Stimulated activated CD4-positive, alpha-beta T cell treated with anti-CD3 and anti-CD28 coated beads, Interleukin-4, amount 100 ng/mL, for 1 hour (primary cell): ENCODE measurements around the gene HTR7.
"Not testable (repeated sequence)": the region's sequence is repeated elsewhere in the genome, so short reads cannot be mapped to it uniquely, and the experiment has no call there.

Source experiments
- DNase-seq: peaks from one replicate; pipeline ENCODE4 v3.0.0-alpha.2; 2020

HTR7 gene

DNA sequence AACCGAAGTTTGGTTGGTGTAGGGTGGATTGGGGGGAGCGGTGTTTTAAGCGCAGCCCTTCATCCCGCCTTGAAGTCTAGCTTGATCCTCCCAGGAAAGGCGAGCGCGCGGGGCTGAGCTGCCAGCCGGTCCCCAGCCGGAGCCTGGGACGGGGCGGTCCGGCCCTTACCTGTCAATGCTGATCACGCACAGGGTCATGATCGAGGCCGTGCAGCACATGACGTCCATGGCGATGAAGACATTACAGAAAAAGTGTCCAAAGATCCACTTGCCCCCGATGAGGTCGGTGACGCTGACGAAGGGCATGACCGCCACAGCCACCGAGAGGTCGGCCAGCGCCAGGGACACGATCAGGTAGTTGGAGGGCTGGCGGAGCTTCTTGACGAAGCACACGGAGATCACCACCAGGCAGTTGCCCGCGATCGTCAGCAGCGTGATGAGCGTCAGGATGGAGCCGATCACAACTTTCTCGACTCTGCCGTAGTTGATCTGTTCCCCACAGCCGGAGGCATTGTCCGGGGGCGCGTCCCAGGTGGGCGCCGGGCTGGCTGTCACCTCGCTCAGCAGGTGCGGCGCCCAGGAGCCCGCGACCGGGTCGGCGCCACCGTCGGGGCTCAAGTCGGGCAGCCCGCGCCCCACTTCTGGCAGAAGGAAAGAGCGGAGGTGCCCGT lies 740 bp downstream of the HTR7 start:
- DNase-seq: no peak

DNA sequence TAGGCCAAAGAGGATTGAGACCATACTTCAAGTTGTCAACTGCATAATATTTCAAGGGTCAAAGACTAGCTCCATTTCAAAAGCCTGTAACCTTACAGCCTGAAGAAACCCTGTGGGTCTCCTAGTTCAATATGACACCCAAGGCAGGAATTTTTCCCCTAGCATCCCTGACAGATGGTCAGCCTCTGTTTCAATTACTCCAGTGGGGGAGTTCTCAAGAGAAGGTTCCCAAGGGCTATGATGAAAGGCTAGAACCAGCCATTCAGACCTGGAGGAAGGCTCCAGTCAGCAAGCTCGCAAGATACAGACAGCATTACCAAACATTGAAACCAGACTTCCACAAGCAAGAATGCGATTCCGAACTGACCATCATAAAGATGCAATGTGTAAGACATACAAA lies 1.6 kb downstream of the HTR7 start:
- no peak for DNase-seq

DNA sequence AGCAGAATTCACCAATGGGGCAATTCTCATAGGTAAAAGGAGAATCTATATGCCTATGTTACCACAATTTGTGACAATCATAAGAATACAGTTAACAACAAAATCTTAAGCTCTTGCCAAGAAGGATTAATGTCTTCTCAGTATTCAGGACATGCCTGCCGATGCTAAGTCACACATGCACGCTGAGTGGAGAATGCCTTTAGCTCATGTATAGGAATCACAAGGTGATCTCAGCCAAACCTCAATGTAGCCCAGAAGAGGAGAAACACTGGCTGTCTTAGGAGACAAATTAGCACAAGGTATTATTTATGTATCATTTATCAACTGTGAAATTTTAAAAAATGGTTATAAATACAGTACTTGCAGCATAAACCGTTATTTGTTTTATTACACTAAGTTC lies 2.7 kb downstream of the HTR7 start:
- DNase-seq: no peak

DNA sequence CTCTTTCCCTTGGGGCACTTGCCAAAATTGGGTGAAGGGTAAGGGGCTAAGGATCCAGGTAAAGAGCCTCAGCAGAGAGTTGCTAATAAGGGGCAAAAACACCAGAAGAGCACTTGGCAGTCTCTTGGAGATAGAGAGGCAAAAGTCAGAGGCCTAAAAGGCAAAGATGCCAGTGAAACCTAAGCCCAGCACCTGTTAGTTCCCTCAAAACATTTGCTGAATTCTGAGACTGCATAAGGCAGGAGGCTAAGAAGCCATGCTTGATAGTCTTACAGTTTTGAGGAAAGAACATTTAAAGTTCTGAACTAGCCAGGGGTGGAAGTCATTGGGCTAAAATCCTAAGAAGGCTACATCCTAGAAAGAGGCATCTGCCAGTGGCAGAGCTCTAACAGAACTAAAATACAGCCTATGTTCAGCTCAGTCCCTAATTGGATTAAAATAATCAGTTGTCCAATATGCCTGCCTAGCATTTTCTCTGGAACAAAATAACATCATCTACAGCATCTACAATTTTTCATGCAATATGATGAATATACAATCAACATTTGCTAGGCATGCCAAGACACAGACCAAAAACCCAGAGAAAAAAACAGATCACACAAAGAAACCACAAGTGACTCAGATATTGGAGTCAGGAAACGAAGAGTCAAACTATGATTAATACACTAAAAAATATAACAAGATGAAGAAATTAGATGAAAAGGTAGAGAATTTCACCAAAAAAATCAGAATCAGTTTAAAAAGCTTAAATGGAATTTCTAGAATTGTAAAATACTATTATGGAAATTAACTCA lies 7.7 kb downstream of the HTR7 start:
- DNase-seq: no peak

DNA sequence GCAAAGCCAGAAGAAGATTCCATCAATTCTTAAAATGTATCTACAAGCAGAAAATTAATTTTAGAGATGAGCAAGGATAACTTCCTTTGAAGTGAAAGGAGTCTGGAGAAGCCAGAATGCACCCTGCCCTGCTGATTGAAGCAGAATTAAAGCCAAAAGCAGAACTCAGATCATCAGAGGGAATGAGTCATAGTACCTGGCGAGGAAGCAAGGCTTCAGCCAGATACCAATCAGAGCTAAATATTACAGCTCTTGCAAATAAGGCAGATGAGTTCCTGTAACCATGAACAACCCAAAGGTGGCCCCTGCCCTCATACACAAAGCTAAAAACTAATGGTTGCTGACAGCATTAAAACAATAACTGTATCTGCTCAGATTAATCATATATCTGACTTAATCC lies 10.4 kb downstream of the HTR7 start:
- no peak for DNase-seq

DNA sequence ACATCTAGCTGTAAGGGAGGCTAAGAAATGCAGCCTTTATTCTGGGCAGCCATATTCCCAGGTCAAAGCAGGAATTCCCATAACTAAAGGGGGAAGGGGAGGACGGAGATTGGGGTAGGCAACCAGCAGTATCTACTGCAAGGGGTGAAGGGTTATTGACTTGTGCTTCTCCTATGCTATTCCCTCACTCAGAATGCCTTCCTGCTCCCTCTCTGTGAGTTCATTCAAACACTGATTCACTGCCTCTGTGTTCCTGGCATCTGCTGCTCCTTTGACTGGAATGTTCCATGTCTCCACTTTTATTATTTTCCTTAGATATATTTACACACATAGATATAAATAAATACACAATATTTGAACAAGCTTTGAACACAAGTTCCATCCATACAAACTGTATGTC lies 11.1 kb downstream of the HTR7 start:
- DNase-seq: no peak

DNA sequence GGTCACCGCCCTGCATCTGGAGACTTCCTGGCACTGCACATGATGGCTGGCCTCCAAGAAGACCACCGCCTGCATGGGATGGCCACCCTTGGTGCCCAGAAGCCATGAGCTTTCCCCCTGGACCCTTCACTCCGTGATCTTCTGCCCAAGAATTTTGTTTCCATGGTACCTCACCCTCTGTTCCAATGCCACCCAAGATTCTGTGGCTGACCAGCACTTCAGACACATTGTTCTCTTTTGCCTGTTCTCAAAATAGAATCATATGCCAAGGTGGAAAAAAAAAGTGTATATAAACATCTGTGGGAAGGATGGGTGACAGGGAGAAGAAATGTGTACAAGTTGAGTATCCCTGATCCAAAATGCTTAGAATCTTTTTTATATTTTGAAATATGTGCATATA lies 12.1 kb downstream of the HTR7 start:
- no peak for DNase-seq

DNA sequence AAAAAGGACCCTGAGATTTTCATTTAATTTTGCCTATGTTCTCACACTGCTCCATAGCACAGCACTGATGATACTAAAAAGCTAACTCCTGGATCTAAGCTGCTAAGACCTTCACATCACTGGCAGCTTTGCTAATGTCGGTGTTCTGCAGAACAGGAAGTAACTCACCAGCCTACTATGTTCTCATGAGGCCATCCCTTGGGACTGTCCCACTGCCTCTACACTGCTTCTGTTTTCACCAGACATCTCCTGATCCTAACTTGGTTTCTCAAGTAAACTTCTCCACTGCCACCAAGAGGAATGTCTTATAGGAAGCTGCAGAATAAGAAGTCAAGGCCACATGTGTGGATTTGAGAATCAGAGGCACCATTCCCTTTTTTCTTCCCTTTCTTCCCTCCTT lies 15.1 kb downstream of the HTR7 start:
- DNase-seq: no peak

DNA sequence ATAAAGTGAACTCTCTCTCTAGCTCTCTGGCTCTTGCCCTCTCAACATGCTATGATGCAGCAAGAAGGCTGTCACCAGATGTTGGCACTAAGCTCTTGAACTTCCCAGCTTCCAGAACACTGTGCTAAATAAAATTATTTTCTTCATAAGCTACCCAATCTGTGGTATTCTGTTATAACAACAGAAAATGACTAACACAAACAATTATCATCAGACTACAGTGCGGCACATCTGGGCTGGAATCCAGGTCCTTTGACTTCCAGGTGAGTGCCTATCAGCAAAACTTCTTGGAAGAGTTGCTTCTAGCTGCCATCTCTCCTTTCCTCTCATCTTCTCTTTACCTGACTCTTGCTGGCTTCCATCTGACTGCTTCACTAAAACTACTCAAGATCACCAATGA lies 20.4 kb downstream of the HTR7 start:
- DNase-seq: no peak

DNA sequence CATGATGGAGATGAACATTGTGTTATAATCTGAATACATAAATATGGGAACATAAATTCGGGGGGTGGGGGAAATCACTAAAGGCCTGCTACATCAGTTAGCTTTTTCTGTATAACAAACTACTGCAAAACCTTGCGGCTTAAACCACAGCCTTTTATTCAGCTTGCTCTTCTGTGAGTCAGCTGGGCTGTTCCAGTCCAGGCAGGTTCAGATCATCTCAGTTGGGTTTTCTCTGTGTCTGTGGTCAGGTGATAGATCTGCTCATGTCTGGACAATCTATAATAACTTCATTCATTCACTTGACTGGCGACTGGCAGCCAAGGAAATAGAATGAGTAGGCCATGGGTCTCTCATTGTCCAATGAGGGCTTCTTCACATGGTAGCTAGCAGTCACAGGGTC lies 23.5 kb downstream of the HTR7 start:
- no peak for DNase-seq

DNA sequence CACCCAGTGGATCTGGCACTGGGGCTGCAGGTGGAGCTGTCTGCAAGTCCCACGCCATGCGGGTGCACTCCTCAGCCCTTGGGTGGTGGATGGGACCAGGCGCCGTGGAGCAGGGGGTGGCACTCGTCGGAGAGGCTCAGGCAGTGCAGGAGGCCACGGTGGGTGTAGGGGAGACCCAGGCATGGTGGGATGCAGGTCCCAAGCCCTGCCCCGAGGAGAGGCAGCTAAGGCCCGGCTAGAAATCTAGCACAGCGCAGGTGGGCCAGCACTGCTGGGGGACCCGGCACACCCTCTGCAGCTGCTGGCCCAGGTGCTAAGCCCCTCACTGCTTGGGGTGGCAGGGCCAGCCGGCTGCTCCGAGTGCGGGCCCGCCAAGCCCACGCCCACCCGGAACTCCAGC lies 25.7 kb downstream of the HTR7 start:
- no peak for DNase-seq

DNA sequence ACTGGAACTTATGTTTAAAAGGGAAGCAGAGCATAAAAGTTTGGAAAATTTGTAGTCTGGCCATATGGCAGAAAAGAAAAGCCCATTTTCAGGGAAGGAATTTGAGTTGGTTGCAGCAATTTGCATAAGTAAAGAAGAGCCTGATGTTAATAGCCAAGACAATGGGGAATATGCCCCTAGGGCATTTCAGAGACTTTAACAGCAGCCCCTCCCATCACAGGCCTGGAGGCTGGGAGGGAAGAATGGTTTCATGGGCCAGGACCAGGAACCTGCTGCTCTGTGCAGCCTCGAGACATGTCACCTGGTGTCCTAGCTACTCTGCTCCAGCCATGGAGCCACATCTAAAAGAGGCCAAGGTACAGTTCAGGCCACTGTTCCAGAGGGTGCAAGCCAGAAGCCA lies 35.3 kb downstream of the HTR7 start:
- no peak for DNase-seq

DNA sequence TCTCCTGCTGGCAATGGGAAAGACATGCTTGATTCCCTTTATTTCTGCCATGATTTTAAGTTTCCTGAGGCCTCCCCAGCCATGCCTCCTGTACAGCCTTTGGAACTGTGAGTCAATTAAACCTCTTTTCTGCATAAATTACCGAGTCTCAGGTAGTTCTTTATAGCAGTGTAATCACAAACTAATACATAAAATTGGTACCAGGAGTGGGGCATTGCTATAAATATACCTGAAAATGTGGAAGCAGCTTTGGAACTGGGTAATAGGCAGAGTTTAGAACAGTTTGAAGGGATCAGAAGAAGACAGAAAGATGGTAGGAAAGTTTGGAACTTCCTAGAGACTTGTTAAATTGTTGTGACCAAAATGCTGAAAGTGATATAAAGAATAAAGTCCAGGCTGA lies 36.0 kb downstream of the HTR7 start:
- not testable (repeated sequence) for DNase-seq

DNA sequence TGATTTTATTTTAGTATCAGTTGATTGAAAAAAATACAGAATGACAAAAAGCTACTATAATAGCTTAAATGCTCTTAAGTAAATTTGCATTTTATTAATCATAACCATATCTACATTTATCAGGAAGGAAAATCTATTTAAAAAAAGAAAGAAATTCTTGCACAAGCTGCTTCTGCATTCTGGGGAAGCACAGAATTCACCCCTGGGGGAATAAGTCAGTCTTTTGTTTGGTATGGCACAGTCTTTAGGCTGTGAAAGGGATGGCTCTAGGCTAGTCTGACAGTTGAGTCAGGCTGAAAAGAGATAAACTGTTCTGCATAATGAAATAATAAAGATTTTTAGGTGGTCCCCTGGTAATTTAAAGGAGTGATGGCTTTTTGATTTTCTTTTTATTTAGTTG lies 37.9 kb downstream of the HTR7 start:
- no peak for DNase-seq

DNA sequence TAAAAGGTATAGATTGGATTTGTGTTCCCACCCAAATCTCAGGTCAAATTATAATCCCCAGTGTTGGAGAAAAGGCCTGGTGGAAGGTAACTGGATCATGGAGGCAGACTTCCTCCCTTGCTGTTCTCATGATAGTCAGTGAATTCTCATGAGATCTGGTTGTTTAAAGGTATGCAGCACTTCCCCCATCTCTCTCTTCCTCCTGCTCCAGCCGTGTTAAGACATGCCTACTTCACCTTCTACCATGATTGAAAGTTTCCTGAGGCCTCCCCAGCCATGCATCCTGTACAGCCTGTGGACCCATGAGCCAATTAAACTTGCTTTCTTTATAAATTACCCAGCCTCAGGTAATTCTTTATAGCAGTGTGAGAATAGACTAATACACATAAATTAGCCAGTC lies 39.1 kb downstream of the HTR7 start:
- no peak for DNase-seq

DNA sequence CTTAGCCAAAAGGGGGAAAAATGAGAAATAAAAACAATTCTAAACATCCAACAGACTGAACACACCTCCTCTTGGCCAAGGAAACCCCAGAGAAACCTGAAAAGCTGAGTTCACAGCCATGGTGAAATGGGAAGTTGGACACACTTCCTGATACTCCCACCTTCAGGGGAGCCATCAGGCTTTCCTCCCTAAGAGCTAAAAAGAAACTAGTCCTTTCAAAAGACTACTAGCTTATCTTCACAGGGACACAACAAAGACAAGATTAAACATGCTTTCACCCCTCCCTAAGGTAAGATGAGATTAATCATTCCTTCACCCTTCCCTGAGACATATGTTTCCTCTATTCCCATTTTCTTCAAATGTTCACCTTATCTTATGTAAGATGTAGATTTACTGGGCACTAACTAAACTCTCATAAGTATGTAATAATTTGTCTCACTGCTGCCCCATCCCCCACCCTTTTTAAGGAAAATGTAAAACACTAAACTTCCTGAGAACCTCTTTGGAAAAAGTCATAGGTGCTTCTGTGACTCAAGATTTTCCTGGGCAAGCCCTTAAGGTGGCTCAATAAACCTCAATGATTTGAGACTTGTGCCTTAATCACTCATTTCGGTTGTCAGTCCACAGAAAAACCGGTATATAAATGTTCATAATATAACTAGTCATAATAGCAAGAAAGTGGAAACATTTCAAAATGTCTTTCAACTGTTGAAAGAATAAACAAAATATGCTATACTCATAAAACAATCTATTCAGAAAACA lies 40.5 kb downstream of the HTR7 start:
- DNase-seq: no peak

DNA sequence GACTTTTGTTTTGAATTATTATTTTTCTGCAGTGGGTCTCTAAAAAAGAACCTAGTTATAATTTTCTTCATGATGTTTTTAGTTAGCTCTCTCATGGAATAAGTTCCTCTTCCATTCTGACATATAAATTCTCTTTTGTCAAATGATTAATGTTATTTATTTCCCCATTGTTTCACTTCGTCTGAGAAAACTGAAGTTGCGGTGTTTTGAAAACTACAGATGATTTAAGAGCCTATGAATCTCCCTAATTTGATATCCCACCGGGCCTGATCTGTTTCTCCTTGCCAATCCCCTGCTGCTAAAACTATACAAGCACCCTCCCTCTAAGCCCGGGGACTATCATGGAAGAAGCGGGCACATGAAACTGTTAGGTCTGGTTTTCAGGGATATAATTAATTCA lies 41.4 kb downstream of the HTR7 start:
- DNase-seq: no peak

DNA sequence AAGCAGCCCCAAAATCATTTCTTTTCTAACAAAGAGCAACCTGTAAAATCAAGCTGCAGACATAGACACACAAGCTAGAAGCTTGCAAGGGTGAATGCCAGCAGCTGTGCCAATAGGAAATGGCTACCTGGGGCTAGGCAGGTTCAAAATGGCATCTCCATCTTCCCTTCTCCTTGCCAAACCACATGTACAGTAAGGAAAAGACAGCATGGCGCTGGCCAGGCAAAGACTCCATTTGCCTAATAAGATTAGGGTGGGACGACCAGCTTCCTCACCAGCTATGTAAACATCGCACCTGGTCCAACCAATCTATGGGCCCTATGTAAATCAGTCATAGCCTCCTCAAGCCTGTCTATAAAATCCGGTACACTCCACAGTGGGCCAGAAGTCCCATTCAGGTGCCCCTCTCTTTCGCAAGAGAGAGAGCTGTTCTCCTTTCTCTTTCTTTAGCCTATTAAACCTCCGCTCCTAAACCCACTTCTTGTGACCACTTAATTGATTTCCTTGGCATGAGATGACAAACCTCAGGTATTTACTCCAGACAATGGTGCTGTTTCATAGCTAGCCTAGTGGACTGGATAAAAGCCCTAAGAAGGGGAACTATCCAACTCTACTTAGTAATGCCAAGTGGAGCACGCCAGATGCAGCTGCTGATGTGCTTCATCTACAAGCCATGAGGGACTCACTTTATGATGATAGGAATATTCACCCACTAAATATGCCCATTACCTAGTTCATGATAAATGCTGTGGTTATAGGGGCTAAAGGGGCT lies 44.1 kb downstream of the HTR7 start:
- DNase-seq: no peak

DNA sequence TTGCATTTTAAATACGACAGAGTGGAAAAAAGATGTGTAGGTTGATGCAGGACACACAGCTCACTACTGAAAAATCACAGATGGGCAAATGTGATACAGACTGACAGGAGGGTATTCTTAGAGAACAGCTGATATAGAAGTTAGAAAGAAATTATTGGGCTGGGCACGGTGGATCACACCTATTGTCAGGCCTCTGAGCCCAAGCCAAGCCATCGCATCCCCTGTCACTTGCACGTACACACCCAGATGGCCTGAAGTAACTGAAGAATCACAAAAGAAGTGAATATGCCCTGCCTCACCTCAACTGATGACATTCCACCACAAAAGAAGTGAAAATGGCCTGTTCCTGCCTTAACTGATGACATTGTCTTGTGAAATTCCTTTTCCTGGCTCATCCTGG lies 50.7 kb downstream of the HTR7 start:
- not testable (repeated sequence) for DNase-seq

DNA sequence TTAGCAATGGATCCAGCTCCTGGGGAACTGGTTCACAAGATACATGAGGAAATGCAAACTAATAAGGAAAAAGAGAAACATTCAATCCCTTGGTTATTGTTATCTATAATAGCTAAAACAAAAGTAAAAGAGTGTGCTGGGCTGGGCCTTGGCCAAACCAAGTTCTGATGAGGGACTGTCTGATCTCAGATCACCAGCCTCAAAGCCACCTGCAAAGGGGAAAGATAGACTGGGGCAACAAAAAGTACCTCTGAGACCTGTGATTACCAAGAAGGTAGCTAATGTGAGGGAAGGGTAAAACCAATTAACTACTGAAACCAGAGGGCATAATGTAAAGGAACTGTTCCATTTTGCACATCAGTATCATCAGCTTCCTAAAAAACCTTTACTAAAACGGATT lies 51.2 kb downstream of the HTR7 start:
- DNase-seq: no peak

DNA sequence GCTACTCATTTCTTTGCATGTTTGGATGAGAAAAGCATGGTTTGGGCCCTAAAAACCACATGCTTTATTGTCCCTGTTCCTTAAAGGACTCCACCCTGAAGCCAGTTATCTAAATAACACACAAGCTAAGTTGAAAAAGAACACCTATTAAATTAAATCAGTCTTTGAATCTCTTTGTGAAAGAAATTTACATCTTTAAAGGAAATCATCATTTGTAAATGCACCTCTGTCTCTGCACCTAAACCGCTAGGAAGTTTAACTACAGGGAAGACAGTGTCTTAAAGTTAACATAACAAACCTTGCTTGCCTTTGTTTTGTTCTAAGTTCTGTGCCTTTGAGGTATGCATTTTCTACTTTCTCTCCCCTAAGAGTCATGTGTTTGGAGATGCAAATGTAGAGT lies 52.6 kb downstream of the HTR7 start:
- no peak for DNase-seq

DNA sequence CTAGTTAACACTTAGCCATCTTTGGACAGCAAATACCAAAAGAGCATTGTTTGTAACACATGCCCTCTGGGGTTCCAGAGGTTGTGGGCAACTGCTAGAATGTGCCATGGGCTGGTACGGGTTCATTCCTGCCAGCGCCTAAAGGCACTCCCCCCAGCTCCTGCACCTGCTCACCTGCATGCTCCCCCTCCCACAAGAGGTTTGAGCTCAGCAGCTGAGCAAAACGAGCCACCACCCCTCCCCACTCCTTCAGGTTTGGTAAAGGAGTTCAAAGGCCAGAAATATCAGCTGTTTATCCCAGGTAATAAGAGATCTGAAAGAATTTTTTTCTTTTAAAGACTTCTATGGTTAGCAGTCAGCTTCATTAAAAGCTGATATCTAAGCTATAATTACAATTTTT lies 53.5 kb downstream of the HTR7 start:
- DNase-seq: no peak

DNA sequence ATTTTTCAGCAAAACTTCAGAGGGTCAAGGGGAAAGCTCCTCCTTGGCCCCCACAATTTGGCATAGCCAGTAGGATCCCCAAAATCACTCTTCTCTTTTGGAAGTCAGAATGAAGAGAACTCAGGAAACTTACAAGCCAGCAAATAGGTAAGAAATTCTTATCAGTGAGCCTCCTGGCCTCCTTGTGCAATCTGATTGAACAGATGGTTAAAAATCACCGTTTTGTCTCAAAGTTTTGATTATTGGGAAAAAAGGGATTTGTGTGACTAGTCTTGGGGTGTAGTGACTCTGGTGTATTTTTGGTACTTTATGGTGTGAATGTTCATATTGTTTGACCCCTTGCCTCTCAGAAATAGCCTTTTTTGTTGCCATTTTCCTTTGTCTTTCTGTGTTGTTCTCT lies 56.2 kb downstream of the HTR7 start:
- no peak for DNase-seq
